KMS-11 (cell line): ENCODE results near the gene NDEL1.

Experiments
- H2AFZ ChIP-seq: fragments of 200-600 bp; sonication (generic); 2 replicates; pipeline ENCODE4 v1.6.1; 2016; ENCODE audit warnings: antibody characterized with exemption, mixed run types, low read depth
- H3K27ac ChIP-seq: fragments of 200-600 bp; sonication (generic); 2 replicates; pipeline ENCODE4 v1.6.1; 2016; ENCODE audit warnings: mild to moderate bottlenecking, mixed run types
- H3K27me3 ChIP-seq: fragments of 200-600 bp; sonication (generic); 2 replicates; pipeline ENCODE4 v1.6.1; 2017; ENCODE audit warnings: mild to moderate bottlenecking, low read depth, mixed run types, moderate library complexity; ENCODE audit not compliant: insufficient read depth
- H3K36me3 ChIP-seq: fragments of 200-600 bp; sonication (generic); 2 replicates; pipeline ENCODE4 v1.6.1; 2017; ENCODE audit warnings: mild to moderate bottlenecking, mixed run types; ENCODE audit not compliant: insufficient read depth
- H3K4me1 ChIP-seq: fragments of 200-600 bp; sonication (generic); 2 replicates; pipeline ENCODE4 v1.6.1; 2016; ENCODE audit warnings: mild to moderate bottlenecking, low read depth, mixed run types; ENCODE audit not compliant: poor library complexity, severe bottlenecking
- H3K4me2 ChIP-seq: fragments of 200-600 bp; sonication (generic); 2 replicates; pipeline ENCODE4 v1.7.0; 2016; ENCODE audit warnings: mild to moderate bottlenecking, mixed run types
- H3K4me3 ChIP-seq: fragments of 200-600 bp; sonication (generic); IDR thresholded peaks from 2 replicates; pipeline ENCODE4 v1.6.1; 2017; ENCODE audit warnings: low read depth, low read length, mixed read lengths; ENCODE audit not compliant: insufficient read depth
- H3K79me2 ChIP-seq: fragments of 200-600 bp; sonication (generic); 2 replicates; pipeline ENCODE4 v1.6.1; 2016; ENCODE audit warnings: low read depth, mixed run types; ENCODE audit not compliant: insufficient read depth
- H3K9ac ChIP-seq: fragments of 200-600 bp; sonication (generic); 2 replicates; pipeline ENCODE4 v1.6.1; 2016; ENCODE audit warnings: mild to moderate bottlenecking, mixed run types
- H4K20me1 ChIP-seq: fragments of 200-600 bp; sonication (generic); 2 replicates; pipeline ENCODE4 v1.6.1; 2016; ENCODE audit warnings: mild to moderate bottlenecking, mixed run types; ENCODE audit not compliant: insufficient read depth
- CTCF ChIP-seq: fragments of 200-600 bp; sonication (generic); conservative IDR thresholded peaks from 2 replicates; pipeline ENCODE4 v1.6.1; 2017; ENCODE audit warnings: low read depth, mild to moderate bottlenecking, antibody characterized with exemption, low read length, moderate library complexity, mixed read lengths

The NDEL1 gene

GRCh38 chr17:8426802-8427201 is 8.9 kb upstream of the NDEL1 start:
- Histone ChIP-seq H3K27me3 (no peaks in the 10 kb centered on the region), H3K4me1 (no peaks in the 10 kb centered on the region), H3K4me3 (no peak overlapping the region), H3K79me2 (no peaks in the 10 kb centered on the region), H4K20me1 (no peaks in the 10 kb centered on the region), H3K4me2 (no peak overlapping the region), H2AFZ (no peak overlapping the region), H3K36me3 (no peaks in the 10 kb centered on the region), H3K27ac (no peak overlapping the region), H3K9ac (no peak overlapping the region)
- no peak for TF ChIP-seq CTCF

GRCh38 chr17:8430966-8431365 is 4.7 kb upstream of the NDEL1 start:
- no peak overlapping the region for H3K4me3 ChIP-seq
- no peak overlapping the region for H3K9ac ChIP-seq
- no peak overlapping the region for H2AFZ ChIP-seq
- no peaks in the 10 kb centered on the region for H4K20me1 ChIP-seq
- no peaks in the 10 kb centered on the region for H3K4me1 ChIP-seq
- H3K79me2 ChIP-seq = no peaks in the 10 kb centered on the region
- no peak overlapping the region for H3K27ac ChIP-seq
- no peaks in the 10 kb centered on the region for H3K27me3 ChIP-seq
- H3K4me2 ChIP-seq = no peak overlapping the region
- no peaks in the 10 kb centered on the region for H3K36me3 ChIP-seq
- TF ChIP-seq CTCF = no peak

GRCh38 chr17:8436169-8436843 is 622 bp downstream of the NDEL1 start:
- Histone ChIP-seq H4K20me1 (no peaks in the 10 kb centered on the region), H3K27ac (peak overlapping the region; percentile 62), H3K36me3 (no peaks in the 10 kb centered on the region), H3K27me3 (no peaks in the 10 kb centered on the region), H3K4me1 (no peaks in the 10 kb centered on the region), H2AFZ (peak overlapping the region; percentile 26; the same call in 1 of the 2 replicates), H3K4me2 (peak overlapping the region; percentile 48), H3K79me2 (peaks cover 20% of the 10 kb centered on the region), H3K4me3 (no peak overlapping the region), H3K9ac (peak overlapping the region; percentile 61; the same call in 1 of the 2 replicates)
- TF ChIP-seq CTCF = no peak

DNA sequence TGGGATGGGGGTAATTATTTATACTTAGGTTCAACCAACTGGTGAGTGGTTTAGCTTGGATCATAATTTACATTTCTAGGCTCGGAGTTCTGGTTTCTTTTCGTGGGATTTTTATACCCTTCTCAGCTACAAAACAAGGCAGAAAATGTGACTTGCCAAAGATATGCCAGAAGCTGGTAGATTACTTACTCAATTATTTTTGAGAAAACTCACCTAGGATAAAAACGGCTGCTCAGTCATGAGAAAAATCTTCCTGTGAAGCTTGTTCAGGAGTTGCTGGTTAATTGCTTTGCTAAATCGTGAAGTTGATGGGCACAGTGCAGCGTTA is 1.1 kb downstream of the NDEL1 start:
- H3K79me2 ChIP-seq = peaks cover 20% of the 10 kb centered on the region
- H3K9ac ChIP-seq = peak overlapping the region; percentile 61; the same call in 1 of the 2 replicates
- H3K27me3 ChIP-seq = no peaks in the 10 kb centered on the region
- H3K36me3 ChIP-seq = no peaks in the 10 kb centered on the region
- no peak for TF ChIP-seq CTCF
- H3K4me2 ChIP-seq = peak overlapping the region; percentile 48
- peak overlapping the region; percentile 62; the same call in 1 of the 2 replicates for H3K27ac ChIP-seq
- H4K20me1 ChIP-seq = no peaks in the 10 kb centered on the region
- no peak overlapping the region for H3K4me3 ChIP-seq
- no peak overlapping the region; the same call in 1 of the 2 replicates for H2AFZ ChIP-seq
- H3K4me1 ChIP-seq = no peaks in the 10 kb centered on the region
